Endothelial cell of umbilical vein (primary cell): Measurements from ENCODE around the gene COX5B. TPM values are rescaled to one million over a fixed set of nuclear protein-coding genes. Genes with fewer than 3 reads are reported as not detected.

Experiments
- BruUV-seq: library from RNA; stranded (reverse); fragments of 400-500 nt; replicated peaks from 2 replicates; lab custom pipeline; 2021; lab: Mats Ljungman, UMichigan
- CTCF ChIA-PET: fragments of 300-600, 350-600 bp; sonication (Branson Sonifier 250); formaldehyde crosslinking; loops from one replicate; lab custom pipeline; 2021; ENCODE audit warnings: antibody characterized with exemption, inconsistent platforms; lab: Charles Lee
- POLR2A ChIA-PET: fragments of 300-600, 350-600 bp; sonication (Branson Sonifier 250); formaldehyde crosslinking; loops from one replicate; lab custom pipeline; 2021; ENCODE audit warnings: antibody characterized with exemption, inconsistent platforms; lab: Charles Lee
- DNase-seq: peaks from one replicate; pipeline ENCODE4 v3.0.0-alpha.2; 2011; ENCODE audit warnings: low read depth, low spot score
- FAIRE-seq: peaks from 2 replicates; lab custom pipeline; 2011; peaks lifted over from hg19 to GRCh38; lab: Jason Lieb, UNC
- H2AFZ ChIP-seq: 2 replicates; pipeline ENCODE4 v1.6.0; 2012; ENCODE audit warnings: low read depth, low read length, control low read depth, inconsistent platforms
- H3K27ac ChIP-seq: 2 replicates; pipeline ENCODE4 v1.5.1; 2011; ENCODE audit warnings: low read depth, mild to moderate bottlenecking, control low read depth, low read length, moderate library complexity; ENCODE audit not compliant: insufficient read depth
- H3K27me3 ChIP-seq, 2 experiments: 2 replicates each; pipeline versions ENCODE4 v1.6.0 to v1.6.1; 2011; ENCODE audit warnings: low read length in 2 of 2, mixed read lengths in 1 of 2; ENCODE audit not compliant: control insufficient read depth in 2 of 2, insufficient read depth in 2 of 2
- H3K36me3 ChIP-seq, 2 experiments: 2 replicates in 1 of 2; 3 replicates in 1 of 2; pipeline ENCODE4 v1.5.1; 2011; ENCODE audit warnings: low read length in 2 of 2, mild to moderate bottlenecking in 1 of 2, moderate library complexity in 1 of 2; ENCODE audit not compliant: control insufficient read depth in 2 of 2, insufficient read depth in 2 of 2; ENCODE audit errors: extremely low read depth in 1 of 2
- H3K4me1 ChIP-seq: 3 replicates; pipeline ENCODE4 v1.5.1; 2011; ENCODE audit warnings: mild to moderate bottlenecking, low read length; ENCODE audit not compliant: control insufficient read depth, insufficient read depth; ENCODE audit errors: extremely low read depth
- H3K4me2 ChIP-seq: 2 replicates; pipeline ENCODE4 v1.6.1; 2011; ENCODE audit warnings: low read length, control low read depth, mixed read lengths; ENCODE audit not compliant: insufficient read depth
- H3K4me3 ChIP-seq, 3 experiments: fragments of 200-600 bp in 1 of 3; sonication (generic), shearing (Covaris generic) in 1 of 3; replicated peaks in 1 of 3; 2 replicates each; pipeline ENCODE4 v1.5.1; 2011 to 2016; ENCODE audit warnings: control low read depth in 3 of 3, low read length in 3 of 3, mild to moderate bottlenecking in 2 of 3, inconsistent platforms in 1 of 3, low read depth in 1 of 3, moderate library complexity in 1 of 3; ENCODE audit not compliant: insufficient read depth in 1 of 3
- H3K79me2 ChIP-seq: 2 replicates; pipeline ENCODE4 v1.6.0; 2012; ENCODE audit warnings: low read length, inconsistent platforms; ENCODE audit not compliant: control insufficient read depth, insufficient read depth
- H3K9ac ChIP-seq: replicated peaks from 2 replicates; pipeline ENCODE3; 2011; ENCODE audit warnings: low read length, control low read depth; ENCODE audit not compliant: insufficient read depth; ENCODE audit errors: extremely low read depth
- H3K9me1 ChIP-seq: replicated peaks from 3 replicates; pipeline ENCODE4 v1.6.0; 2011; ENCODE audit warnings: mild to moderate bottlenecking, low read length; ENCODE audit not compliant: control insufficient read depth, insufficient read depth; ENCODE audit errors: extremely low read depth
- H3K9me3 ChIP-seq: replicated peaks from 2 replicates; pipeline ENCODE4 v1.5.1; 2012; ENCODE audit warnings: low read length, inconsistent platforms; ENCODE audit not compliant: control insufficient read depth, insufficient read depth
- H4K20me1 ChIP-seq: replicated peaks from 2 replicates; pipeline ENCODE3; 2011; ENCODE audit warnings: mild to moderate bottlenecking, low read length; ENCODE audit not compliant: control insufficient read depth, insufficient read depth; ENCODE audit errors: extremely low read depth
- EZH2 ChIP-seq: IDR thresholded peaks from 2 replicates; pipeline ENCODE4 v1.6.1; 2012; ENCODE audit warnings: borderline replicate concordance, low read depth, mild to moderate bottlenecking, moderate library complexity, low read length, inconsistent platforms; ENCODE audit not compliant: severe bottlenecking
- FOS ChIP-seq: IDR thresholded peaks from 2 replicates; pipeline ENCODE4 v1.6.1; 2011; ENCODE audit warnings: mild to moderate bottlenecking, low read length, moderate library complexity, borderline replicate concordance; ENCODE audit not compliant: insufficient read depth
- GATA2 ChIP-seq: IDR thresholded peaks from 2 replicates; pipeline ENCODE4 v1.7.0; 2011; ENCODE audit warnings: low read depth, mild to moderate bottlenecking, moderate library complexity, mixed read lengths, low read length; ENCODE audit not compliant: insufficient read length, insufficient read depth
- JUN ChIP-seq: IDR thresholded peaks from 2 replicates; pipeline ENCODE4 v1.6.1; 2011; ENCODE audit warnings: borderline replicate concordance, low read depth; ENCODE audit not compliant: insufficient read length, insufficient read depth
- MAX ChIP-seq: IDR thresholded peaks from 2 replicates; pipeline ENCODE4 v1.6.1; 2011; ENCODE audit not compliant: insufficient read depth, insufficient read length
- MYC ChIP-seq: IDR thresholded peaks from one replicate; pipeline ENCODE4 v1.6.1; 2011; ENCODE audit warnings: mild to moderate bottlenecking, low read depth, low read length
- POLR2A ChIP-seq: IDR thresholded peaks from 2 replicates; pipeline ENCODE4 v1.6.1; 2012; ENCODE audit warnings: low read depth, mild to moderate bottlenecking, control low read depth, low read length
- POLR2AphosphoS5 ChIP-seq: IDR thresholded peaks from 2 replicates; pipeline ENCODE4 v1.6.1; 2012; ENCODE audit warnings: low read depth, mild to moderate bottlenecking, control low read depth, low read length, moderate library complexity; ENCODE audit not compliant: insufficient read depth
- dilution Hi-C: fragments of 300-500 bp; cut with MboI; formaldehyde crosslinking; loops from one replicate; pipeline ENCODE4 v1.15.0; 2019; ENCODE audit warnings: low sequenced_read_pairs; ENCODE audit not compliant: extremely low pct_ligation_motif_present
- intact Hi-C: fragments of 100-400 bp; cut with micrococcal nuclease; formaldehyde crosslinking; loops from one replicate; pipeline ENCODE4 v1.10.0; 2022
- polyA plus RNA-seq, 4 experiments: library from polyadenylated mRNA; depleted of rRNA in 3 of 4; stranded (reverse) in 3 of 4; unstranded in 1 of 4; fragments of >200 nt; gene quantifications; 2 replicates each; pipeline versions ENCODE4 v1.2.1 to v1.2.3, GENCODE V29; 2011 to 2012; ENCODE audit warnings: missing spikeins in 1 of 4
- total RNA-seq: library from RNA; stranded (reverse); gene quantifications from 2 replicates; pipeline ENCODE4 v1.2.3, GENCODE V29; 2021
- TF ChIP-seq, protein P1 (sequence below), 2 donors: IDR thresholded peaks; 1 replicate in 1 of 2; 2 replicates in 1 of 2; pipeline ENCODE4 v1.5.1; 2011; ENCODE audit warnings: low read length in 2 of 2, mild to moderate bottlenecking in 2 of 2, moderate library complexity in 2 of 2, control low read depth in 1 of 2, inconsistent platforms in 1 of 2, low read depth in 1 of 2; ENCODE audit not compliant: insufficient read depth in 1 of 2; ENCODE audit errors: extremely low read depth in 1 of 2

Gene COX5B
- total and polyA plus RNA-seq, 2 donors (not counting 3 experiments of a cell fraction or from before 2014, with no cell fraction given) = 167 to 329 TPM

- Histone ChIP-seq H2AFZ (peak overlapping the region; percentile 97), H3K36me3 (peaks cover 12 to 14% of the 10 kb centered on the region in 2 experiments), H3K4me3 (peak overlapping the region; percentile 42 to 81 (median 65)), H3K79me2 (peaks cover 9% of the 10 kb centered on the region), H3K27me3 (no peaks in the 10 kb centered on the region), H3K4me2 (peak overlapping the region; percentile 86), H3K4me1 (peaks cover 15% of the 10 kb centered on the region), H4K20me1 (no peaks in the 10 kb centered on the region), H3K9ac (peak overlapping the region; percentile 70), H3K9me3 (no peaks in the 10 kb centered on the region), H3K27ac (peak overlapping the region; percentile 69), H3K9me1 (no peaks in the 10 kb centered on the region)
- dilution Hi-C loops = no loop called here
- POLR2A ChIA-PET = interaction anchor here (0.6 to 2.8 kb wide), 5 partner anchors 16 to 54 kb away, joined by 3 to 38 read pairs (median 5); partner anchors contain the start of gene ACTR1B
- DNase-seq = no peak
- TF ChIP-seq GATA2 = no peak
- no peak for TF ChIP-seq MAX
- no peak for TF ChIP-seq JUN
- TF ChIP-seq POLR2A = no peak
- no peak for TF ChIP-seq FOS
- no peak for TF ChIP-seq POLR2AphosphoS5
- no peak for TF ChIP-seq EZH2
- TF ChIP-seq, protein P1, sequence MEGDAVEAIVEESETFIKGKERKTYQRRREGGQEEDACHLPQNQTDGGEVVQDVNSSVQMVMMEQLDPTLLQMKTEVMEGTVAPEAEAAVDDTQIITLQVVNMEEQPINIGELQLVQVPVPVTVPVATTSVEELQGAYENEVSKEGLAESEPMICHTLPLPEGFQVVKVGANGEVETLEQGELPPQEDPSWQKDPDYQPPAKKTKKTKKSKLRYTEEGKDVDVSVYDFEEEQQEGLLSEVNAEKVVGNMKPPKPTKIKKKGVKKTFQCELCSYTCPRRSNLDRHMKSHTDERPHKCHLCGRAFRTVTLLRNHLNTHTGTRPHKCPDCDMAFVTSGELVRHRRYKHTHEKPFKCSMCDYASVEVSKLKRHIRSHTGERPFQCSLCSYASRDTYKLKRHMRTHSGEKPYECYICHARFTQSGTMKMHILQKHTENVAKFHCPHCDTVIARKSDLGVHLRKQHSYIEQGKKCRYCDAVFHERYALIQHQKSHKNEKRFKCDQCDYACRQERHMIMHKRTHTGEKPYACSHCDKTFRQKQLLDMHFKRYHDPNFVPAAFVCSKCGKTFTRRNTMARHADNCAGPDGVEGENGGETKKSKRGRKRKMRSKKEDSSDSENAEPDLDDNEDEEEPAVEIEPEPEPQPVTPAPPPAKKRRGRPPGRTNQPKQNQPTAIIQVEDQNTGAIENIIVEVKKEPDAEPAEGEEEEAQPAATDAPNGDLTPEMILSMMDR (IDR thresholded peaks at IDR 0.05; ENCODE audit: extremely low read depth in 1 of 2, insufficient read depth in 1 of 2, low read depth in 1 of 2, low read length in 2 of 2) = no peak
- TF ChIP-seq MYC = no peak
- BruUV-seq = TSS peak; percentile 88
- CTCF ChIA-PET = interaction anchor here (0.8 to 2.4 kb wide), 6 partner anchors 12 to 1582 kb away, joined by 3 to 45 read pairs (median 4); partner anchors contain the start of gene ACTR1B
- no peak for FAIRE-seq
- intact Hi-C loops = loop anchor here (10.0 kb wide), 1 partner anchor 50 kb away; no protein-coding TSS in a partner anchor
Observed at GRCh38 chr2:97645112-97645694, 659 bp upstream of the COX5B start.
